Measurements from ENCODE around the gene TXNDC8.

DNA sequence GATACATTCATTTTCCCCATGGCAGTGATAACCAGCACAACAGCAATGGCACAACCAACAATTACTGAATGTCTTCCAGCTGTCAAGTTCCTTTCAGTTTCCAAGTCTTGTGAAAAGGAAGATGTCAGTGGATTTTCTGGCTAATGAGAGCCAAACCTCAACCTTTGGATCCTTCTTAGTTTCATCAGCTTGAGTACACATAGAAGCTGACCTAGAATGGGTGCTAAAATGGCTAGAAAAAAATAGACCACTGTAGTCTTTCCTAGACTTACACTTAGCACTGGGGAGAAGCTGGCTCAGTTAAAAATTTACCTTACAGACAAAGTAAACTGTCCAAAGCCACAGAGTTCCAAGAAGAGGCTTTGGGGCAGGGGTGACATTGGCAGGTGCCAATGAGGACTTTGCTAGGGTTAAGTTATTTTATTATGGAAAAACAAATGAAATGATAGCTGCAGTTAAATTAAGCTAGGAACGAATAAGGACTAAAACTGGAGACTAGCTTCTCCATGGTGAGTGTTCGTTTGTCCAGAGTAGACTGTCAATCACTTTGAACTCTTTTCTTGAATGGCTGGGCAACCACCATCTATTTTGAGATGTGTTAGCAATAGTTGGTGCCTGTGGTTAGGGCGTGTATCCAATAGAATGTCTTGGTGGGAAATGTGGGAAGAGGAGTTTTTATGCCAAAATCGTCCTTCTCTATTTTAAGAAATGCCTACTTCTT, 55.5 kb downstream of the TXNDC8 start:
- no peak for TF ChIP-seq EZH2 (IDR thresholded peaks at IDR 0.05)
- TF ChIP-seq, protein P1, sequence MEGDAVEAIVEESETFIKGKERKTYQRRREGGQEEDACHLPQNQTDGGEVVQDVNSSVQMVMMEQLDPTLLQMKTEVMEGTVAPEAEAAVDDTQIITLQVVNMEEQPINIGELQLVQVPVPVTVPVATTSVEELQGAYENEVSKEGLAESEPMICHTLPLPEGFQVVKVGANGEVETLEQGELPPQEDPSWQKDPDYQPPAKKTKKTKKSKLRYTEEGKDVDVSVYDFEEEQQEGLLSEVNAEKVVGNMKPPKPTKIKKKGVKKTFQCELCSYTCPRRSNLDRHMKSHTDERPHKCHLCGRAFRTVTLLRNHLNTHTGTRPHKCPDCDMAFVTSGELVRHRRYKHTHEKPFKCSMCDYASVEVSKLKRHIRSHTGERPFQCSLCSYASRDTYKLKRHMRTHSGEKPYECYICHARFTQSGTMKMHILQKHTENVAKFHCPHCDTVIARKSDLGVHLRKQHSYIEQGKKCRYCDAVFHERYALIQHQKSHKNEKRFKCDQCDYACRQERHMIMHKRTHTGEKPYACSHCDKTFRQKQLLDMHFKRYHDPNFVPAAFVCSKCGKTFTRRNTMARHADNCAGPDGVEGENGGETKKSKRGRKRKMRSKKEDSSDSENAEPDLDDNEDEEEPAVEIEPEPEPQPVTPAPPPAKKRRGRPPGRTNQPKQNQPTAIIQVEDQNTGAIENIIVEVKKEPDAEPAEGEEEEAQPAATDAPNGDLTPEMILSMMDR (IDR thresholded peaks at IDR 0.05): no peak

Measured in neural progenitor cell (in vitro differentiated cells).